PC-9 (cell line): Measurements from ENCODE around the gene BNC1.

ENCODE experiments used
- CTCF ChIP-seq: fragments of 200-600 bp; sonication (generic); conservative IDR thresholded peaks from 2 replicates; pipeline ENCODE4 v1.6.1; 2017; ENCODE audit warnings: mixed run types, antibody characterized with exemption, mild to moderate bottlenecking, moderate library complexity
- EZH2 ChIP-seq: fragments of 200-600 bp; sonication (generic); IDR thresholded peaks from 2 replicates; pipeline ENCODE4 v1.8.0; 2017; ENCODE audit warnings: antibody characterized with exemption, low read depth

GRCh38 chr15:83318036-83318435 lies 33.6 kb upstream of the BNC1 start:
- TF ChIP-seq EZH2 (no peak), CTCF (no peak)
